HG03460 (cell line): ENCODE results near the gene ARHGAP19.

Experiments used
- ATAC-seq: cut with Tn5 transposase; IDR thresholded peaks from one replicate; pipeline ENCODE4 v1.9.1; 2021; ENCODE audit not compliant: unreplicated experiment

Gene ARHGAP19, protein sequence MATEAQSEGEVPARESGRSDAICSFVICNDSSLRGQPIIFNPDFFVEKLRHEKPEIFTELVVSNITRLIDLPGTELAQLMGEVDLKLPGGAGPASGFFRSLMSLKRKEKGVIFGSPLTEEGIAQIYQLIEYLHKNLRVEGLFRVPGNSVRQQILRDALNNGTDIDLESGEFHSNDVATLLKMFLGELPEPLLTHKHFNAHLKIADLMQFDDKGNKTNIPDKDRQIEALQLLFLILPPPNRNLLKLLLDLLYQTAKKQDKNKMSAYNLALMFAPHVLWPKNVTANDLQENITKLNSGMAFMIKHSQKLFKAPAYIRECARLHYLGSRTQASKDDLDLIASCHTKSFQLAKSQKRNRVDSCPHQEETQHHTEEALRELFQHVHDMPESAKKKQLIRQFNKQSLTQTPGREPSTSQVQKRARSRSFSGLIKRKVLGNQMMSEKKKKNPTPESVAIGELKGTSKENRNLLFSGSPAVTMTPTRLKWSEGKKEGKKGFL

DNA sequence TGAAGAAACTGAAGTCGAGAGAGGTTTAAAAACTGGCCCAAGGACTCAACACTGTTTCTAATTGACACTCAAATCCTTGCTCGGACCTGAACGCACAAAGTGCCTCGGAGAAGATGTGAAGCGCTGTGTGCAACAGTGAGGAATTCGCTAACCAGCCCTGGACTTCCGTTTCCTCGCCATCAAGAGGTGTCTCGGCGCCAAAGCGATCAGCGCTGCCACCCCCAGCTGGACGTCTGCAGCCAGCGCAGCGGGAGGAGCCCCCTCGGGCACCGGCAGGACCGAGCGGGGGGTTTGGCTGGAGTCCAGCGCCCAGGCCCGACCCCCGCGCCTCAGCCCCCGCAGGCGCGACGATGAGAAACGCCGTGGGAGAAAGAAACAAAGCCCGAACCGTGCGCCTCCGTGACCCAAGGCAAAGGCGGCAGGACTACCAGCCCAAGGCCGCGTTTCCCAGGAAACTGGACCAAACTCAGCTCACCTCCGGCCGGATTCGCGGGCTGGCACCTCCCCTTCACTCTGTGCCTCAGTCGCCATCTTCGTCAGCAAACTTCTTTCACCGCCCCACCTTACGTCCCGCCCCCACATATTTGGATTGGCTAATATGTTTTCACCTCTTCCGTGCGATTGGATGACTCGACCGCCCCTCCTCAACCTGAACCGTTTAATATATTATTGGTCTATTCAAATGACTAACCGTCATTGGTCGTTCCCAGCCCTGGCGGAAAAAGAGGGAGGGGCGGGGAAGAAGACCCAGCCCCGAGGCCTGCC is at the start of gene ARHGAP19:
Gene ARHGAP19, minus strand, starts transcription at position 541 of the 765 bp plus-strand sequence. Its CDS starts 10 bp downstream, at position 531.
- ATAC-seq, result peak; percentile 93

DNA sequence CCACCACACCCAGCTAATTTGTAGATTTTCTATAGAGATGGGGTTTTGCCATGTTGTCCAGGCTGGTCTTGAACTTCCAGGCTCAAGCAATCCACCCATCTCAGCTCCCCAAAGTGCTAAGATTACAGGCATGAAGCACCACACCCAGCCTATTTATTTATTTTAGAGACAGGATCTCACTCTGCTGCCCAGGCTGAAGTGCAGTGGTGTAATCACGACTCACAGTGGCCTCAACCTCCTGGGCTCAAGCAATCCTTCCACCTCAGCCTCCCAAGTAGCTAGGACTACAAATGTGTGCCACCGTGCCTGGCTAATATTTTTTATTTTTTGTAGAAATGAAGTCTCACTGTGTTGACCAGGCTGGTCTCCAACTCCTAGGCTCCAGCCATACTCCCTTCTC is 49.0 kb upstream of the ARHGAP19 start:
- ATAC-seq, result no peak

DNA sequence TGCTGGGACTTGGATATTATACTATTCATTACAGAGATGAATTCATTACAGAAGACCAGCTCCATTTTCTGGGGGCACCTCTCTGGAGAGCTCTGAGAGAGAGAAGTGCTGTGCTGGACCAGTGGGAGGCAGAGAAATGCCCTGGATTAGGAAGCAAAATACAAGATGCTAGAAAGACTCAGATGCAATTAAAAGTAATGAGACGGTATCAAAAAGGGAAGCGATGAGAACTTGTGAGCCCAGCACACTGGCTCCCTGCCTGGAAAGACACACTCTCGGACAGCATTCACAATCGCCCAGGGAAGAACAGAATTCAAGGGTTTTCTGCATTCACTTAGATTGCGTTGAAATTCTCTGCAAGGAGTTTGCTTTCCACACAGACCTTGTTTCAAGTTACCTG is 45.6 kb upstream of the ARHGAP19 start:
- ATAC-seq, result no peak

DNA sequence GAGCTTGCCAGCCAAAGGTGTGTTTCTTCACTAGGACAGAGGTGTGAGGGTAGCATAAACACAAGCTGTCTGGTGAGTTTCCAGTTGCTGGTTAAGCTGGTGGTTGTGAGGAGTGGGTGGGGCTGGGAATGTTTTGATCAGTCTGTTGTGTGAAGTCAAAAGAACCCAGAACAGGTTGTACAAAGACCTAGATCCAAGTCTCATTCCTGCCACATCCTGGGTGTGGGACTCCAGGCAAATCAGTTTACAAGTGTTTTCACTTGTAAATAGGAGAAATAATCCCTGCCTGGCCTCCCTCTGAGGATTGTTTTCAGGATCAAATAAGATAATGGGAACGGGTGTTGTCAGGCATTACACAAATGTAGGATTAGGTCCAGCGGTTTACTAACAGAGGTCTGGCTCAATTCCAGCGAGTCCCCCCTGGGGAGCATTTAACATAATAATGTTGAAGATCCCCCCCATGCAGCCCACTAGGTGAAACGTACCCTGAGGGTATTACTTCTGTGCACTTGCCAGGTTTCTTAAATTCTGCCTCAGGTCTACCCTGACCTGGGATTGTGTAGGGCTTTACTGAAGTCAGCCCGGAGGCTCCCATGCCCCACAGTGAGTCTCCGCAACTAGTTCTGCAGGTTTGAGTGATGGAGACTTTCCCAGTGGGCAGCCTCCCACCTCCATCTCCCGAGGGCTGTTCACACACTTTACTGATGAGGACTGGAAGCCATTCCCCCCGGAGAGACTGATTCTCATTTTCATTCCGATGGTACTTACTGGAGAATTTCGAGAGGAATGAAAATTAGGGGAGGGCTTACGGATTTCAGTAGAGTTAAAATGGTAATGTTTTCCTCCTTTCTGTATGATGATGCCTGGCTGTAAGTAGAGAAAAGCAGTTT is 44.8 kb upstream of the ARHGAP19 start:
- no peak for ATAC-seq

DNA sequence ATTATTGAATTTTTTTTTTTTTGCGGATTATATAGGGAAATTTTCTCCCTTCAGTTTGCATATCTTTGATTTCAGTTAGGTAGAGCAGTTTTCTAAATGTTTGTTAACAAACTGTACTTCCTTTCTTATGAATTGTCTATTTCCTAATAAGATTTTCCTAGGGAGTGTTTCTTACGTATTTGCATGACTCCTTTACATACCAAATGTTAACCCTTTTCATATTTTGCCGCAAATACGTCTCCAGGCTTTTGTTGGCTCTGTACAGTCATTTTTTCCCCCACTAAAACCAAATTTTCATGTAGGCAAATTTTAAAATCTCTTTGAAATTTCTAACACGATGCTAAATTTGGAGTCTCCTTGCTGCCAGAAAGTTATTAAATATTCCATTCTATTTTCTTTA is 44.0 kb upstream of the ARHGAP19 start:
- ATAC-seq, result no peak

DNA sequence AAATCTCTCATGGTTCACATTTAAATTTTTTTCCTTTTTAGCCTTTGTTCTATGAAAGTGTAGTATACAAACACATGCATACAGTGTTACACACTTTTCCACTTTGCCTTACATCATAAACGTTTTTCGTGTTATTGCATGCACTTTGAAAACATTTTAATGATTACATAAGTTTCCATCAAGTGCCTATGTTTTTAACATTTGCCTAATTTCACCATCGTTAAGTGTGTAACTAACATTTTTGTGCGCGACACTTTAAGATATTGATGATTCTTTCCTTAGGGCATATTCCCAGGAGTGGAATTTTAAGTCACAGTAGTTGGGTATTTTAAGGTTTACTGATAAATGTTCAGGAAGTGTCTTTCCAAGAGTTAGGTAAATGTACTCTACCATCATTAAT is 43.6 kb upstream of the ARHGAP19 start:
- no peak for ATAC-seq

DNA sequence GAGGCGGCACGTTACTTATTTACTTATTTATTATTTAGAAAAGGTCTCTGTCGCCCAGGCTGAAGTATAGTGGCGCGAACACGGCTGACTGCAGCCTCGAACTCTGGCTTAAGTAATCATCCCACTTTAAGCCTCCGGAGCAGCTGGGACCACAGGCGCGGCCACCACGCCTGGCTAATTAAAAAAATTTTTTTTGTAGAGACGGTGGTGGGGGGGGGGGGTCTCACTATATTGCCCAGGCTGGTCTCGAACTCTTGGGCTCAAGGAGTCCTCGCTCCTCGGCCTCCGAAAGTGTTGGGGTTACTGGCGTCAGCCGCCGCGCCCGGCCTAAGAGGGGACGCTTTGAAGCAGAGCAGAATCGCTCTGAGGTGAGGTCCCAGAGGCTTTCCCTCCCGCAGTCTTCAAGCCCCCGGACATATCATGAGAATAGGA is 42.8 kb upstream of the ARHGAP19 start:
- no peak for ATAC-seq

DNA sequence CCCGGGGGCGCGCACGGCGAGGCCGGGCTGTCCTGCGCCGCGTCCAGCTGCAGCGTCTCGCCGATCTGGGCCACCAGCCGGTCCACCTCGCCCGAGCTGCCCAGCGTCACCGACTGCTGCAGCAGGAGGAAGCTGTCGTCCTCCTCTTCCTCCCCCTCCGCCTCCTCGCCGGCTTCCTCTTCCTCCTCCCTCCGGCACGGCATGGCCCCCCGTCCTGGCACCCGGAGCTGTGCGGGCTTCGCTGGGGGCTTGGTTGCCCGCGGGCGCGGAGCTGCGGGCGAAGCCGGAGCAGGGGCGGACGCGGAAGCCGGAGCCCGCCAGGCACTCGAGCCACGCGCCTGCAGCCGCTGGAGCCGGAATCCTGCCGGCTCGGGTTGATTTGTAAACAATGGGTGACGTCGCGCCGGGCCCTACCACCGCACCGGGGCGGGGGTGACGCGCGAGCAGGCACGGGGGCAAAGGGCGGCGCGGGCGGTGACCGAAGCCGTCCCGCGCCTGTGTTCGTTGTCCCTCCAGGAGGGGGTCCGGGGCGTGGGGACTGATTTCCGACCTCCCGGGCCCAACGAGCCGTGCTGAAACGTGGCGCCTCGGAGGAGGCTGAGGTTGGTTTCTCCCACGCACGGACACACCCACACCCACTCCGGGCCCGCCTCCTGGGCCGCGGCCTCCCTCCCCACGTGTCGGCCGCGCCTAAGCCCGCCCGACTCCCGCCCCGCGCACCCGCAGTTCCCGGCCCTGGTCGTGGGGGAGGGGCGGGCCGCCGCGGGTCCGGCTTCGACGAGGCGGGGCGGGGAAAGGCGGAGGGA is 42.1 kb upstream of the ARHGAP19 start, which contains the start of gene FRAT2:
Gene FRAT2, minus strand, starts transcription at position 360 of the 806 bp plus-strand sequence. Its CDS starts 157 bp downstream, at position 203.
- peak; percentile 80 for ATAC-seq

DNA sequence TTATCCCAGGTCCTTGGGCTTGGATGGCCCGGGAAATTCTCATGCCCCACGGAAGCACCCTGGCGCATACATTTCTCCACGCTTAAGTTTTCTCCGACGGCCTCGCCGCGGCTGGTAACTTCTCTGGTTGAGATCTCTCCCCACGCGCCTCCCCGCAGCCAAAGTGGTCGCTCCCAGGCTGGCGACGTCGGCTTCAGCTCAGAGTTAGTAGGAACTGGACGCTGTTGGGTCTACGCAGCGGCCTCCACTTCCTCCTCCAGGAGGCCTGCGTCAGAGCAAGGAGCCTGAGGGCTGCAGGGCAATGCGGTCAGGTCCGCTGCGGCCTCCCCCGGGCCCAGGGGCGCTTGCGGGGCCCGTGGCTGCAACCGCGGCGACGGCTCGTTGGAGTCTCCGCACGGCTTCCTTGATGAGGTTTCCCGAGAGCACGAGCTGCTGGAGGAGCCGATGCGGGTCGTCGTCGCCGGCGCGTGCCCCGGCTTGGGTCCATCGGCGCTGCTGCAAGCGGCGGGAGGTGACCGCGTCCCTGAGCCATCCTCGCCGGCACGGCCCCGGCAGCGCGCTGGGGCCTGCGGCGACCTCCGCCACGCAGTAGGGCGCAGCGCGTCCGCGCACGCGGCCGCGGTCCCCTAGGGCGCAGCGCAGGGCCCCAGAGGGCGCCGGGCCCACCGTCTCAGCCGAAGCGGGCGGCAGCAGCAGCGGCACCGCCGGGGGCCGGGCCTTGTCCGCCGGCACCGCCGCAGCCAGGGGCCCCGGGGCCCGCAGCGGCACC is 41.3 kb upstream of the ARHGAP19 start:
- peak; percentile 26 for ATAC-seq

DNA sequence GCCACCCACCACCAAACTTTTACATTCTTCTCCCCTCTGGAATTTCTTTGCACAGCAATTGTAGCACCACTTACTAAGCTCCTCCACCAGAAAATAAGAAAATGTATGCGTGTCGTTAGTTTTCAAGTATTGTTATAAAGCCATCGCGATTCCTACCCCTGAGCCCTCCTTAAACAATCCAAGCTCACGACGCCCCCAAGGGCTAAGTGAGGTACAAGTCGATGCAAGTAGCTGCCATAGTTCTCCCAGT is 40.8 kb upstream of the ARHGAP19 start:
- ATAC-seq, result no peak

DNA sequence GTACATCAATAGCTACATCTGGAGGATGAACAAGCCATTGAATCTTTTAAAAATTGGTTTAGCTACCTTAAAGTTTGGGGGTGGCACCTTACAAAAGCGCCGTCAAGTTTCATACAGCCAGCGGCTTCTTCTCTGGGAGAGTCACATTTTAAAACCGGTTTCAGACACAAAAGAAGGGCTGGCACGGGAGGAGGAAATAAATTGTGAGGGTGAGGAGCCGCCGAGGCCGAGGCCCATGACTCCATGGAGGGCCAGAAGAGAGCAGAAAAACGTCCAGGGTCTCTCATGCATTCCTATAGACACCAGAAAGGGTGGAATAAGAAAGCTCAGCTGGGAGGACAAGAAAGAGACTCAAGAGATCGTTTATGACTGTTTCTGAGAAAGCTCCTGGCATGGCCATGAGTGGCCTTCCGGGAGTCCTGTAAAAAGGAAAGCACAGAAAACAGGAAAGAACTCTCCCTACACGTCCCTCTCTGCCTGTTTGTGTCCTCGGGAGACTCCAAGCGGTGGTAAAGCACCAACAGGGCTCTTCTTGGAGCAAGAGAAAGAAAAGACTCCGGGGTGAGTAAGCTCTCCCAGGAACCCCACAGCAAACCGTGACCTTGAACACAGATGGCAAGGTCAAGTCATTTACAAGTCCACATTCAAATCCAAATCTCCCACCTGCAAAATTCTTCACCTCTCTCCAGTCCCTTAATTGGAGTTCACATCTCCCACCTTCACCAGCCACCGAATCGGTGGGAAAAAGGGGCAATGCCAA is 40.3 kb upstream of the ARHGAP19 start:
- no peak for ATAC-seq

DNA sequence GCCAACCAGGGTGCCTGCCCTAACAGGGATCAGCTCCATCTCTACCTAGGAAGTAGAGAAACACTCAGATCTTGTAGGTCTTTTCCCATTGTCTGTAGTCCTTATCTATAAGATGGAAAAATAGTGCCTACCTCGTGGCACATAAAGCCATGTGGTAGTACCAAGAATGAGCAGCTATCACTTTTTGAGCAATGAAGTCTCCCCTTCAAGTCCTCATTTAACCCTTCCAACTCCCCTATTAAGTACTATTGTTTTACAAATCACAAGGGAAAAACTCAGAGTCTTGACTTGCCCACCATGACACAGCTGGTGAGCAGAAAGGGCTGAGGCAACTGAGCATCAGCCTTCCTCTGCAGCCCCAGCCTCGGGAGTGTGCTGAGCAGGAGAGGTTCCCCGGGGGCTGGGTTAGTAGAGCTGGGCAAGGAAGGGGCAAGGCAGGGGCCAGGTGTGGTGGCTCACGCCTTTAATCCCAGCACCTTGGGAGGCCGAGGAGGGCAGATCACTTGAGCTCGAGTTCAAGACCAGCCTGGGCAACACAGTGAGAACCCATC is 38.8 kb upstream of the ARHGAP19 start:
- ATAC-seq, result no peak

DNA sequence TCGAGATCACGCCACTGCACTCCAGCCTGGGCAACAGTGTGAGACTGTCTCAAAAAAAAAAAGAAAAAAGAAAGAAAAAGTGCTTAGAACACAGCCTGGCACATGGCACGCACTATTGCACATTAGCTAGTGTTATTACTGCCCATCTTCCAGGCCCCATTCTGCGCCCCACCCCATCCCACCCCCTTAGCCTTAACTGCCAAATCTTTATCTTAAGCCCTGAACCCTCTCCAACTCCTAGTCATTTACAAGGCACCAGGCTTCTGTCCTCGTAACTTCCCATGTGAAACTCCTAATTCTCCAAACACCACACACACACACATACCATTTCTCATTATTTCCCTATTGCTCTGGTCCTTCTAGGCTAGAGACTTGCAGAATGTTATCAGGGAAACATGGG is 37.3 kb upstream of the ARHGAP19 start:
- ATAC-seq, result no peak

DNA sequence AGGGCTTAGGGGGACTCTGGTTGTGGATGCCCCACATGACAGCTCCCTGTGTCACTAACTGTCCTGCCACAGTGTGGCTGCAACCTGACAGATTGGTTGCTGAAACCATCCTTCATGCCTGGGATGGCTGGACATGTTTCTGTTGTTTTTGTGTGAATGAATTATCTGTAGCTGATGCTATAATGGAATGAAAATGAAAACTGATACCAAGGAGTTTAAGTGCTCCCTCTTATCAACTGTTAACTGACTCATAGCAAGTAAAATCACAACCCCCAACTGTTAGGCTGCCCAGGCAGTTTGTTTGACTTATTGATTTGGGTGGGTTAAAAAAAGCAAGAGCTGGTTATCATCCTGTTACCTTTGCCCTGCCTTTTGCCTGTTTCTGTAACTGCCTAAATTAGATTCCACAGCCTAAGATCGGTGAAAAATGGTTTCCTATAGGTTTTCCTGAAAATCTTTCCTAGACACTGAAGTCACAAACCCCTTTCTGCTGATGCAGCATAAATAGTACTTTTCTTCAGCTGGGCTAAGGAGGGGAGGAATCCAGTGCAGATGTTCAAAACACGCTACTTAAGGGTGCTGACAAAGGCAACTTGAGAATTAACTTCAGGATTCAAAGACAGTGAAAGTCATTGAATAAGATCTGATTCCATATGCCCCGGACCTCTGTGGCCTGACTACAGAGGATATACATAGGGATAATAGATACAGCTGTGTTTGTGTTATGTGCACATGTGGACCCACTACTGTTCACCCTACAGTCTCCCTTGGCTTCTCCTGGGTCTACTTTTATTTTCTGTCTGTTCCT is 36.4 kb upstream of the ARHGAP19 start:
- no peak for ATAC-seq

DNA sequence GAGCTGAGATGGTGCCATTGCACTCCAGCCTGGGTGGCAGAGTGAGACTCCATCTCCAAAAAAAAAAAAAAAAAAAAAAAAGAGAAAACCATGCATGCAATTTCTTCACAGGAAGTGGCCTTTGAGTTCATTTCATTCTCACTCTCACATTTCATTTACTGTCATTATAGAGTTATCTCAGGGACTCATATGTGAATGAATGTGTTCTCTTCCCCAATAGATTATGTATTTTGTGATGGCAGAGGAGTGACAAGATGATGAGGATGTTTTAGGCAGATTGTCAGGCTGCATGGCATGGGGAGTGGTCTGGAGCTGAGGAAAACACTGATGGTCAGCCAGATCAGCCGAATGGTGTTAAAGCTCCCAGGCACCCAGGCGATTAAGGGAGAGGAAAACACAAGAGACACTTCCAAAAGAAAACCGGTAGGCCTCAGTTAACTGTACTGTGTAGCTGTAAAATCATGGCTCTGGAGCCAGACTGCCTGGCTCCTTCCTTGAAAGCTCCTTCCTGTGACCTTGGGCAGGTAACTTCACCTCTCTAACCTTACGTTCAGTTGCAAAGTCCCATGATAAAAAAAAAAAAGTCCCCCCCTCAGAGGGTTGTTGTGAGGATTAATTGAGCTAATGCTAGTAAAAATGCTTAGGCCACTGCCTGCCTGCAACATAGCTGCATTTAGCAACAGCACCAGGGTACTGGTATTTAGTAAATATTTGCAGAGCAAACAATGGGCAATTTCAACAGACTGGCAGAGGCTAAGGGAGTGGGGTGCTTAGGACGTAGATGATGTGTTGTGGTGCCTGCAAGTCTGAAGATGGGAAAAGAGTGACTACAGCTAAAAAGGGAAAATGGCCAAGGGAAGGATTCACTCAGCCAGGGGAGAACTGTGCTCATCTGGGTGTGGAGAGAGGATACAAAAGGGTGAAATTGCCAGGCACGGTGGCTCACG is 35.2 kb upstream of the ARHGAP19 start:
- ATAC-seq, result no peak

DNA sequence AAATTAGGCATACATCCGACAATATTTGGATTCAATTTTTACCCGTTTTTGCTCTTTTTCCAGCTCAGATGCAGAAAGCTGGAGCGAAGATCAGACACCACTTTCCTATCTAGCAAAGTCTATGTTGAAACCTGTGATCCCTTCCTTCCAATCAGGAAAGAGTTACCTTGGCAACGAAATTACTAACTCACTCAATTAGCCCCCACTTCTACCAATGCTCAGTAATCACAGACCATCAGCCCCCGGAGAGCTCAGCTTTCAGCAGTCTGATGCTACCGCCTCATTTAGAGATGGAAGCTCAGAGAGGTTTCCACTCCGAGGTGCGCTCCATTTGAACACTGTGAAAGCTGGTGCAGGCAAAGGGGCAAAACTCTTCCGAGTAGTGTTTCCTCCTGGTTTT is 33.3 kb upstream of the ARHGAP19 start:
- no peak for ATAC-seq

DNA sequence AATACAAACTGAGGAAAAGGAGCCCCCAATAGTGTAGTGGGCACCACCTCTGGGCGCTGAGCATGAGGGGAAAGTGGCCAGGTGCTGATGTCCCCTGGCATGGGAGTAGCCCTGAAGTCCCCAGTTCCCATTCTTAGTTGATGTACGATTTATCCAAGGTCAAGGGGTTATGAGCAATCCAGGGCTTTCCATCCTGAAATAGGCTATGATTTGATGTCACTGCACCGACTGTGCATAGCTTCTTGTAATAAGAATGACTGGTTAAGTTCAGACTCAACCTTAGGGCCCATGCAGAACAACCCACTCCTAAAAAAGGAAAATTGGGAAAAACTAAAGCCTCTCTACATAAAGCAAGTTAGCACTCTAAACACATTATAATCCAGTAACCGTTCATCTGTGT is 31.1 kb upstream of the ARHGAP19 start:
- ATAC-seq, result no peak
